NCI-H510A treated with DMSO at 0.1 percent for 48 hours (cell line): ENCODE measurements around the gene SMIM21.

Source experiments
- DNase-seq: peaks from one replicate; lab custom pipeline; 2025; lab: John Stamatoyannopoulos, UW

Gene SMIM21

GRCh38 chr18:75427603-75428002 is at the start of gene SMIM21:
Gene SMIM21, minus strand, starts transcription at chr18:75427703. Its CDS starts 140 bp downstream, at chr18:75427563.
- no peak for DNase-seq

GRCh38 chr18:75475228-75475627 is 47.7 kb upstream of the SMIM21 start:
- DNase-seq, result no peak

GRCh38 chr18:75474332-75474731 is 46.8 kb upstream of the SMIM21 start:
- DNase-seq, result no peak

- DNase-seq, result no peak
Measured at GRCh38 chr18:75473316-75473715, 45.8 kb upstream of the SMIM21 start.

GRCh38 chr18:75472906-75473305 is 45.4 kb upstream of the SMIM21 start:
- DNase-seq, result no peak

GRCh38 chr18:75472396-75472795 is 44.9 kb upstream of the SMIM21 start:
- no peak for DNase-seq

GRCh38 chr18:75471850-75472249 is 44.3 kb upstream of the SMIM21 start:
- DNase-seq, result no peak

GRCh38 chr18:75467851-75468250 is 40.3 kb upstream of the SMIM21 start:
- DNase-seq, result no peak

- DNase-seq, result no peak
Measured at GRCh38 chr18:75467281-75467795, 39.8 kb upstream of the SMIM21 start.

- DNase-seq, result no peak
Measured at GRCh38 chr18:75464356-75464755, 36.9 kb upstream of the SMIM21 start.

GRCh38 chr18:75462178-75462832 is 34.8 kb upstream of the SMIM21 start:
- DNase-seq, result no peak

- DNase-seq, result no peak
Measured at GRCh38 chr18:75456199-75456631, 28.7 kb upstream of the SMIM21 start.

- peak; percentile 50 for DNase-seq
Measured at GRCh38 chr18:75455249-75456198, 28.0 kb upstream of the SMIM21 start.

GRCh38 chr18:75454022-75454795 is 26.7 kb upstream of the SMIM21 start:
- DNase-seq, result no peak

- no peak for DNase-seq
Measured at GRCh38 chr18:75450906-75451305, 23.4 kb upstream of the SMIM21 start.

- DNase-seq, result no peak
Measured at GRCh38 chr18:75441896-75442295, 14.4 kb upstream of the SMIM21 start.

GRCh38 chr18:75439348-75439747 is 11.8 kb upstream of the SMIM21 start:
- DNase-seq, result no peak

- DNase-seq, result no peak
Measured at GRCh38 chr18:75438891-75439290, 11.4 kb upstream of the SMIM21 start.

- DNase-seq, result no peak
Measured at GRCh38 chr18:75437979-75438378, 10.5 kb upstream of the SMIM21 start.

- DNase-seq, result no peak
Measured at GRCh38 chr18:75433098-75433497, 5.6 kb upstream of the SMIM21 start.

GRCh38 chr18:75429975-75430374 is 2.5 kb upstream of the SMIM21 start:
- no peak for DNase-seq

- no peak for DNase-seq
Measured at GRCh38 chr18:75428490-75428889, 987 bp upstream of the SMIM21 start.
